ENCODE data around the gene LMF1.
"Not testable (repeated sequence)": the region's sequence is repeated elsewhere in the genome, so short reads cannot be mapped to it uniquely, and the experiment has no call there.

Gene LMF1

DNA sequence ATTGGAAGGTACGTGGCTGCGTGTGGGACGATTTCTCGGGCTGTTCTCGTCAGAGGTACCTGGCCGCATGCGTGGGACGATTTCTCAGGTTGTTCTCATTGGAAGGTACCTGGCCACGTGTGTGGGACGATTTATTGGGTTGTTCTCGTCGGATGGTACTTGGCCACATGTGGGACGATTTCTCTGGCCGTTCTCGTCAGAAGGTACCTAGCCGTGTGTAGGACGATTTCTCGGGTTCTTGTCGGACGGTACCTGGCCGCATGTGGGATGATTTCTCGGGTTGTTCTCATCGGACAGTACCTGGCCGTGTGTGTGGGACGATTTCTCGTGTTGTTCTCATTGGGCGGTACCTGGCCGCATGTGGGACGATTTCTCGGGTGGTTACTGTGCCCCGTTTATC lies 120.1 kb downstream of the LMF1 start:
- no peak for DNase-seq (ENCODE audit: low read depth in 2 of 2)

GRCh38 chr16:848510-849253 lies 122.1 kb downstream of the LMF1 start:
- DNase-seq (ENCODE audit: low read depth in 2 of 2), result no peak

DNA sequence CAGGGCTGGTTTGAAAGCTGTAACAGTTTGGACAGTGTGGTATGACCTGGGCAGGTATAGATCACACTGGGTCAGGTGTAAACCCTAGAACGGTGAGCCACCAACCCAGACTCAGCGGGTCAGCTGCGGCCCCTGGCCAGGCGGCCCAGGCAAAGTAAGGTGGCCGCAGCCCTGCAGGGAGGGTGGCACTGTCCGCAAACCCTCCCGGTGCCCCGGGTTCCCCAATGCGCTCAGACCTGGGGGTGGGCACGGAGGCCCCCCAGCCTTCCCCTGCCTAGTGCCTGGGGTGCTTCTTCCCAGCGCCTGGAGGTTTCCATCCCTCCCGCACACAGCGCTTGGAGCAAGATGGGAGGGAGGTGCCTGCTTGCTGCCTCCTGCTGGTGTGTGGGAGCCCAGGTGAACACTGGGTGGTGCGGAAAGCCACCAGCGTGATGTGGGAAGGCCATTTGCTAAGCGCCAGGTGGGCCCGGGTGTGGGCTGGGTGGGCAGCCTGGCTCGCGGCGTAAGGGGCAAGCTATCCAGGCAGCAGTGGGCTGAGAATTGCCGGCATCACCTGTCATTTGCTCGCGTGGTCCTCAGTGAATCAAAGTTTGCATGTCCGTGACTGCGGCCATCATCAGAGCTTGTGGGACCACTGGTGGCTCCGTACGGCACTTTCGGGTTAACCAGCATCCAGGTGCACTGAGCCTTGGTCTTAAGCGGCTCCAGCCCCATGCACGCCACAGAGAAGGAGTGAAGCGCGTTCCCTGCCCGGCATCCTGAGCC lies 122.9 kb downstream of the LMF1 start:
- no peak for DNase-seq (ENCODE audit: low read depth in 2 of 2)

DNA sequence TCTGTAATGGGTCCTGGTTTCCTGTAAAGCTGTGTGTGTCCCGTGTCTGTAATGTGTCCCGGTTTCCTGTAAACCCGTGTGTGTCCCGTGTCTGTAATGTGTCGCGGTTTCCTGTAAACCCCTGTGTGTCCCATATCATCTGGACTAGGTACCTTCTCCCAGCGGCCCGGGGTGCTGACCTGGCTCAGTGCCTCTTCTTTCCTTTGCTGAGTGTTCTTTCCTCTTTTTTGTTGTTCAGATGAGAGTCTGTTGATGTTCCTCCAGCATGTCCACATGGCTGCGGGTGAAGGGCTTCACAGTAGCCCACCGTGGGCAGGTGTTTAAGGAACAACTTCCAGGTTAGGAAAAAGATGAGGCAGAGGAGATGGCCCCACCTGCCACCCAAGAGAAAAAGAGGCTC lies 123.6 kb downstream of the LMF1 start:
- no peak for DNase-seq (ENCODE audit: low read depth in 2 of 2)

DNA sequence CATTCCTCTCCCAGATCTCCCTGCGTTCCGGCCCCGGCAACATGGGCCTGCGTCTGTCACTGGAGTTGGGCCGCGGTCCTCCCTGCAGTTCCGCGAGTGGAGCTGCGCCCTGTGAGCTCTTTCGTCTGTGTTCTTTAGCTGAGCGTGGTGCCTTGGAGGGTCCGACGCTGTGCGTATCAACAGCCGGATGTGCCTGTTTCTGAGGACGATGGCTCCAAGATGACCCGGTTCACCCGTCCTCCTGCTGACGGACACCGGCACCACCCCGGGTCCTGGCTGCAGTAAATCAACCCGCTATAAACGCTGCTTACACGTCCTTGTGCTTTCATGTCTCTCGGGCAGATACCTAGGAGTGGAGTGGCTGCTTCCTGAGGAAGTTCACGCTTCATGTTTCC lies 125.4 kb downstream of the LMF1 start:
- no peak for DNase-seq (ENCODE audit: low read depth in 2 of 2)

- DNase-seq (ENCODE audit: low read depth in 2 of 2), result no peak
These were observed 126.0 kb downstream of the LMF1 start for GRCh38 chr16:844638-845350.

DNA sequence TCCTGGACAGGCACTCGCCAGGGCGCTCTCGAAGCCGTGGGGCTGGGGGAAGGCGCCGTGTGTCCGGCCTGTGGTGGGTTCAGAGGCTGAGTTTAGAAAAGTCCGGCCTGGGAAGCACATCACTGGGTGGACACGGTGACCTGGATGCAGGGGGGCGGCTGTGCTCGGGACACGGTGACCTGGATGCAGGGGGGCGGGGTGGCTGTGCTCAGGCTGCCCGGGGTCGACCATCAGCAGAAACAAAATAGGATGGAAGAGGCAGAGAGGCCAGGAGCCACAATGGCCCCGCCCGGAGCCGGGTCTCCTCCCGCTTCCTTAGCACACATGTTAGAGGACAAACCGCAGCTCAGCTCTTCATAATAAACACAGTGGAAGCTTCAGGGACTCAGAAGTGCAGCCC lies 127.0 kb downstream of the LMF1 start:
- DNase-seq (ENCODE audit: low read depth in 2 of 2), result no peak

DNA sequence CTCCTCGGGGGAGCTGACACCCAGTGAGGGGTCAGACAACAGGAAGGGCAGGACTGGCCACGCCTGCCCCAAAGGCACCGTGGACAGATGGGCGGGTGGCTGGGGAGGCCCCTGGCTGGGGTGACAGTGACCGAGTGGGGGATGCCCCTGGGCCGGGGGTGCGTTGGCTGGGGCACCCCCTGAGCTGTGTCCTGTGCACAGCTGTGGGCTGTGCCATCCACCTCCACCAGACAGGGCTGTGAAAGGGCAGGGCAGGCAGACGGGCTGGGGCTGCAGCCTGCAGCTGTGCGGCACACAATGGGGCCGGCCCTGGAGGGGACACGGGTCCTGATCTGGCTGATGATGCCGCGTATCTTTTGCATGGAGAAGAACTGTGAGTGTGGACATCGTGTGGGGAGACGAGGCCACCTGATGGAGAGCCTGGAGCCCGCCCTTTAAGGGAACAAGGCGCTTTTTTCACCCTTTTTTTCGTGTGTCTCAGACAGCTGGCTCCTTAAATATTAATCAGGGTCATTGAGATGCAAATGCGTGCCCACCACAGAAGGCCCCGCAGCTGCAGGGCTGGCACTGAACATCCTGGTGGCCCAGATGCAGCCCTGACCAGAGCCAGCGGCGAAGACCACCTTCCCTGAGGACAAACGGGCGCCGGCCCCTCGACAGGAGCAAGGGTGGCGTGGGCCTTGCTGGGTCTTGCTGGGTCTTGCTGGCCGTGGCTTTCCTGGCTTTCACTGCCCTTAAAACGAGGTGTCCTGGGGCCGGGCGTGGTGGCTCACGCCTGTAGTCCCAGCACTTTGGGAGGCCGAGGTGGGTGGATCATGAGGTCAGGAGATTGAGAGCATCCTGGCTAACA lies 127.8 kb downstream of the LMF1 start:
- DNase-seq (ENCODE audit: low read depth in 2 of 2), result no peak

DNA sequence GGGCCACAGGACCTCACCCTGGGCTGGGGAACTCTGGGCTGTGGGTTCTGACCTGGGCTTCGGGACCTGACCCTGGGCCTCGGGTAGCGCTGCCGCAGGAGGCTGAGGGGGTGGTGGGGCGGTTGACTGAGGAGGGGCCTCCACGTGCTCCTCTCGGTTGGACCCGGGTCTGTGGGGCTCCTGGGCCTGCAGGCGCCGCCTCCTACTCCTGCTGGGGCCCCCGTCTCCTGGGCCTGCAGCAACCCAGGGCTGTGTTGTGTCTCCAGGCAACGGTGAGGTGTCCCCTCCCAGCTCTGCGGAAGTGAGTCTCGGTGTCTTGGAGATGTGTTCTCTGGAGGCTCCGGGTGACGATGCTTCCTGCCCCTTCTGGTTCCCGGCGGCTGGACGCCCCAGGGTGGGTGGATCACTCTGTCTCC lies 128.7 kb downstream of the LMF1 start:
- DNase-seq (ENCODE audit: low read depth in 2 of 2), result no peak

GRCh38 chr16:841455-842060 lies 129.2 kb downstream of the LMF1 start:
- no peak for DNase-seq (ENCODE audit: low read depth in 2 of 2)

- DNase-seq (ENCODE audit: low read depth in 2 of 2), result no peak
These were observed 130.0 kb downstream of the LMF1 start for GRCh38 chr16:840561-841454.

- DNase-seq (ENCODE audit: low read depth in 2 of 2), result no peak
These were observed 131.0 kb downstream of the LMF1 start for GRCh38 chr16:839643-840408.

DNA sequence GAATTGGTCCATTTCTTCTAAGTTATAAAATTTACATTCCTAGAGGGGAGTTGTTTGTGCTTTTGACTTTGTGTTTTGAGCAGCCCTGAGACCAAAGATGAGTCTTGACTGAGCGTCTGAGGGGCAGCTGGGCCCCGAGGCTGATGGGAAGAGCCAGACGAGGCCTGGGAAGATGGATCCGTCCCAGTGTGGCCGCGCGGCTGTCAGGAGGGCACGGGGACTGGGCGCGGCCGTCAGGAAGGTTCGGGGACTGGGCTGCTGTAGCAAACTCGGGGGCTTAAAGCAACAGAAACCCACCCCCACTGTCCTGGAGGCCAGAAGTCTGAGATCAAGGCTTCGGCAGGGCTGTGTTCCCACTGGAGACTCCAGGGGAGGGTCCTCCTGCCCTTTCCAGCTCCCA lies 132.0 kb downstream of the LMF1 start:
- DNase-seq (ENCODE audit: low read depth in 2 of 2), result no peak

DNA sequence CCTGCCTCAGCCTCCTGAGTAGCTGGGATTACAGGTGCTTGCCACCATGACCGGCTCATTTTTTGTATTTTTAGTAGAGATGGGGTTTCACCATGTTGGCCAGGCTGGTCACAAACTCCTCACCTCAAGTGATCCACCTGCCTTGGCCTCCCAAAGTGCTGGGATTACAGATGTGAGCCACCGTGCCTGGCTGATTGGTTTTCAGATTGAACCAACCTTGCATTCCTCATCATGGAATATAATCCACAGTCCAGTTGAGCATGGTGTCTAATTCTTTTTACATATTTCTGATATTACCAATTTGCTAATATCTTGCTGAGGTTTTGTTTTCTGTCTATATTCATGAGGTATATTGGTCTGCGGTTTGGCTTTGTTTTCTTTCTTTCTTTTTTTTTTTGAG lies 134.0 kb downstream of the LMF1 start:
- not testable (repeated sequence) for DNase-seq (ENCODE audit: low read depth in 2 of 2)

DNA sequence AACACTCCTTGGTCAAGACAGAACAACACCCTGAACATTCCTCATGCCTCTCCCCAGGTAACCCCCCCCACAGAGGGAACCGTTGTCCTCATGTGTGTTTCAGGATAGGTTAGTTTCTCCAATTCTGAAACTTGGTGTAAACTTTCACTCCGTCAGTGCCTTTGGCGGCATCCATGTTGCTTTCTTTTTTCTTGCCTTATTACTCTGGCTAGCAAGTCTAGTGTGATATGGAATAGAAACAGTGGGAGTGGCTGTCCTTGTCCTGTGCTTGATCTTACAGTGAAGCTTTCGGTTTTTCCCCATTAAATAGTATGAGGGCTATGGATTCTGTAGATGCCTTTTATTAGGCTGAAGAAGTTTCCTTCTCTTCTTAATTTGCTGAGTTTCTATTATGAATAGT lies 134.6 kb downstream of the LMF1 start:
- no peak for DNase-seq (ENCODE audit: low read depth in 2 of 2)

DNA sequence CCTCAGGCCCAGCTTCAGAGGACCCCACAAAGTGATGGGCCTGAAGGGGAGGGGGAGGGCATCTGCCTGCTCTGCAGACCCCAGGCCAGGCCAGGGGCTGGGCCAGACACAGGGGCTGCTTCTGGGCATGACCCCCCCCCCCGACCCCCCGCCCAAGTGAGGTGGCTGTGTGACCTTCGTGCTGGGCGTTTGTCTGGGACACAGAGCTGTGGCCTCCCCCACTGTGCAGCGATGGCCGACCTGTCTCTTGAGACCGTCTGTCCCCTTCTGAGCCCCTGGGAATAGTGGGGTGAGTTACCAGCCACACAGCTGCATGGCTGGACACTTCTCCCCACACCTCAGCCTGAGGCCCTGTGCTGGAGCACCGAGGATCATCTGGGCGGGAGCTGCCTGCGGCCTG lies 135.4 kb downstream of the LMF1 start:
- DNase-seq (ENCODE audit: low read depth in 2 of 2), result no peak

- DNase-seq (ENCODE audit: low read depth in 2 of 2), result no peak
These were observed 137.4 kb downstream of the LMF1 start for GRCh38 chr16:833411-833810.

DNA sequence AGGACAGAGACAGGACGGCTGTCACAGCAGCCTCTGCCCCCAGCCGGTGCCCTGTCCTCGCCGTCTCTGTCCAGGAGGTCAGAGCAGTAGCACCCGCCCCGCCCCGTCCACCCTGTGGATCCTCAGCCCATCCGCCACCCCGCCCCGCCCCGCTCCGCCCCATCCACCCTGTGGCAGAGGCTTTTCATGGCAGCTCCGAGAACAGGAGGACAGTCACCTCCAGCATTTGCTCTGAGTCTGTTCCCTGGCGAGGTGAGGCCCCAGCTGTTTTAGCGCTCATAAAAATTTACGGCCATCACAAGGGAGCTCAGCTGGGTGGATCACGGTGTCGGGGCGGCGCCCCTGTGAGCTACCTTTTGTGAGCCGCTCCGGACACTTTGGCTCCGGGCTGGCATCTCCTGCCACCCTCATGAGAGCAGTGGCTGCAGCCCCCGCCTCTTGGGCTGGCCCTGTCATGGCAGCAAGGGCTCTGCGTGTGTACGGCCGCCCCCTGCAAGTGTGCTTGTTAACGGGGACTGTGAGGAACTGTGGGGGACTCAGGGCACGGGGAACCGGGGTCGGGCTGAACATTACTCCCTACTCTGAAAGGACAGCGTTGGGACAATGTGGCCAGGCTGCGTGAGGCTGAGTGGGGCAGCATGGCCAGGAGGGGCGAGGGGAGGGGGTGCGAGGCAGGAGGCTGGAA lies 138.0 kb downstream of the LMF1 start:
- no peak for DNase-seq (ENCODE audit: low read depth in 2 of 2)
